Parathyroid adenoma (tissue), 2 donors: ENCODE results near the gene PEX5L.
A peak's percentile ranks its signal among the peaks of the same experiment; 100 is the strongest.

Experiments
- H2AFZ ChIP-seq: fragments of 300-600 bp; sonication (generic); one replicate; pipeline ENCODE4 v1.7.0; 2017; ENCODE audit warnings: antibody characterized with exemption, mild to moderate bottlenecking
- H3K27ac ChIP-seq: fragments of 300-600 bp; sonication (generic); one replicate; pipeline ENCODE4 v1.7.0; 2017
- H3K27me3 ChIP-seq: fragments of 300-600 bp; sonication (generic); one replicate; pipeline ENCODE4 v1.7.0; 2017; ENCODE audit warnings: low read length; ENCODE audit not compliant: control insufficient read depth, insufficient read depth
- H3K36me3 ChIP-seq: fragments of 300-600 bp; sonication (generic); one replicate; pipeline ENCODE4 v1.7.0; 2017; ENCODE audit warnings: low read length; ENCODE audit not compliant: control insufficient read depth, insufficient read depth
- H3K4me1 ChIP-seq: fragments of 300-600 bp; sonication (generic); one replicate; pipeline ENCODE4 v1.7.0; 2017; ENCODE audit warnings: control low read depth
- H3K4me2 ChIP-seq: fragments of 300-600 bp; sonication (generic); one replicate; pipeline ENCODE4 v1.7.0; 2017; ENCODE audit warnings: low read length
- H3K4me3 ChIP-seq: fragments of 300-600 bp; sonication (generic); one replicate; pipeline ENCODE4 v1.7.0; 2017; ENCODE audit warnings: low read depth, low read length
- H3K79me2 ChIP-seq: fragments of 300-600 bp; sonication (generic); one replicate; pipeline ENCODE4 v1.7.0; 2017; ENCODE audit warnings: control low read depth
- H3K9ac ChIP-seq: fragments of 300-600 bp; sonication (generic); one replicate; pipeline ENCODE4 v1.7.0; 2017; ENCODE audit warnings: mild to moderate bottlenecking
- H3K9me3 ChIP-seq: fragments of 300-600 bp; sonication (generic); one replicate; pipeline ENCODE4 v1.7.0; 2017; ENCODE audit warnings: low read length; ENCODE audit not compliant: control insufficient read depth
- TF ChIP-seq, protein P1 (sequence below): fragments of 300-600 bp; sonication (generic); IDR thresholded peaks from one replicate; pipeline ENCODE4 v1.7.0; 2017; ENCODE audit warnings: antibody characterized with exemption, mild to moderate bottlenecking
- donor health status: primary hyperparathyroidism.

PEX5L gene

DNA sequence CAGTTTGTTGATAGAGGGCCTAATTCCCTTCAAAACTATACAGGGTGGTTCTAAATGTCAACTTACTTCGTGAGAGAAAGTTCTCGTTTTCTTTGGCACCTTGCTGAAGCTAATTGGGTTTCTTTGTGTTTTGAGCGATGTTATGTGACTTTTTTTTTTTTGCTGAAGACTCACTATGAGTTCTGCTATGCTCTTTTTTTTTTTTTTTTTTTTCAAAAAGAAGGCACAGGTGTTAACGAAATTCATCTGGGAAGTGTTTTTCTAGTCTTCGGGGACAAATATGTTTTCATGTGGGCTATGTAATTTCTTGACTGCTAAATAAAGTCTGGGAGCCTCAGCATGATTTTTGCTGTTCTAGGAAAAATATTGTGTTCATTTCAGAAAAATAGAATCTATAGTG is 81.5 kb downstream of the PEX5L start:
- Histone ChIP-seq H3K27me3 (no peaks in the 10 kb centered on the region), H3K4me1 (peaks cover 35% of the 10 kb centered on the region), H3K4me3 (no peak overlapping the region), H3K79me2 (peaks cover 14% of the 10 kb centered on the region), H3K4me2 (no peak overlapping the region), H3K27ac (no peak overlapping the region), H2AFZ (no peak overlapping the region), H3K9ac (no peak overlapping the region), H3K36me3 (no peaks in the 10 kb centered on the region), H3K9me3 (no peaks in the 10 kb centered on the region)
- TF ChIP-seq, protein P1, sequence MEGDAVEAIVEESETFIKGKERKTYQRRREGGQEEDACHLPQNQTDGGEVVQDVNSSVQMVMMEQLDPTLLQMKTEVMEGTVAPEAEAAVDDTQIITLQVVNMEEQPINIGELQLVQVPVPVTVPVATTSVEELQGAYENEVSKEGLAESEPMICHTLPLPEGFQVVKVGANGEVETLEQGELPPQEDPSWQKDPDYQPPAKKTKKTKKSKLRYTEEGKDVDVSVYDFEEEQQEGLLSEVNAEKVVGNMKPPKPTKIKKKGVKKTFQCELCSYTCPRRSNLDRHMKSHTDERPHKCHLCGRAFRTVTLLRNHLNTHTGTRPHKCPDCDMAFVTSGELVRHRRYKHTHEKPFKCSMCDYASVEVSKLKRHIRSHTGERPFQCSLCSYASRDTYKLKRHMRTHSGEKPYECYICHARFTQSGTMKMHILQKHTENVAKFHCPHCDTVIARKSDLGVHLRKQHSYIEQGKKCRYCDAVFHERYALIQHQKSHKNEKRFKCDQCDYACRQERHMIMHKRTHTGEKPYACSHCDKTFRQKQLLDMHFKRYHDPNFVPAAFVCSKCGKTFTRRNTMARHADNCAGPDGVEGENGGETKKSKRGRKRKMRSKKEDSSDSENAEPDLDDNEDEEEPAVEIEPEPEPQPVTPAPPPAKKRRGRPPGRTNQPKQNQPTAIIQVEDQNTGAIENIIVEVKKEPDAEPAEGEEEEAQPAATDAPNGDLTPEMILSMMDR = no peak

DNA sequence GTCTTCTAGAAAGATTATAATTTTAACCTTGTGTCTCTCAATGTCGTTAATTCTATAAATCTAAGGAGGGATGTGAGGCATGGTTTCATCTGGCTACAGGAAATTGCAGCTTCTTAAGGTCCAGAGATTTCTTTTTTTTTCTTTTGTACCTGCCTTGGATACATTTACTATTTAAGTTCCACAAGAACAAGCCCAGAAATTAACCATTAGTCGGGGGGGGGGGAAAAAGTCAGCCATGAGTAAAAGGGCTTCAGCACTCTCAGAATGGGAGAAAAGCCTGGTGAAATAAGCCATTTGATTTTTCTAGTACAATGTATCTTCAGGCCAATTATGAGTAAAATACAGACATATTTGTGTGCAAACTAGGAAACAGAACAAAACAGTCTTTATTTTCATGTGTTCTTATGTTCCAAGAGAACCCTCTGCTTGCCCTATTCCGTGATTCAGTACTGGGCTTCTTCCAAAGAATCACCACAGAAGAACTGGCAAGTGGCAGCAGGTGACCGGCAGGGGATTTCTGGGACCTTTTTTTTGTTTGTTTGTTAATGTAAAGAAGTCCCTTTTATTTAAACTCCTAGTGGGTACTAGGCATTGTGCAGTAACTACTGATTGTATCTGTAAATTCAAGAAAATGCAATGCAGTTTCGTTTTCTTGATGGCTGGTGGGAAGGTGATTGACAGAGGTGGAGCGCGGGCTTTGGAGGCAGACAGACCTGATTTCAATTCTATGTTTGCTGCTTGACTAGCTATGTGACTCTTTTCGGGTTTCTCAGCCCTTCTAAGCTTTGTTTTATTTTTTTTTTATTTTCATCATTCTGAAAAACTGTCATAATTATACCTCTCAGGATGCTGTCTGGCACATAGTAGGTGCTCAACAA is 82.5 kb downstream of the PEX5L start:
- peaks cover 8% of the 10 kb centered on the region for H3K79me2 ChIP-seq
- no peaks in the 10 kb centered on the region for H3K27me3 ChIP-seq
- H3K4me1 ChIP-seq = peaks cover 42% of the 10 kb centered on the region
- no peak overlapping the region for H3K4me3 ChIP-seq
- no peaks in the 10 kb centered on the region for H3K9me3 ChIP-seq
- TF ChIP-seq, protein P1 = no peak
- no peak overlapping the region for H2AFZ ChIP-seq
- peak overlapping the region; percentile 52 for H3K27ac ChIP-seq
- H3K36me3 ChIP-seq = no peaks in the 10 kb centered on the region
- H3K9ac ChIP-seq = no peak overlapping the region
- H3K4me2 ChIP-seq = no peak overlapping the region

DNA sequence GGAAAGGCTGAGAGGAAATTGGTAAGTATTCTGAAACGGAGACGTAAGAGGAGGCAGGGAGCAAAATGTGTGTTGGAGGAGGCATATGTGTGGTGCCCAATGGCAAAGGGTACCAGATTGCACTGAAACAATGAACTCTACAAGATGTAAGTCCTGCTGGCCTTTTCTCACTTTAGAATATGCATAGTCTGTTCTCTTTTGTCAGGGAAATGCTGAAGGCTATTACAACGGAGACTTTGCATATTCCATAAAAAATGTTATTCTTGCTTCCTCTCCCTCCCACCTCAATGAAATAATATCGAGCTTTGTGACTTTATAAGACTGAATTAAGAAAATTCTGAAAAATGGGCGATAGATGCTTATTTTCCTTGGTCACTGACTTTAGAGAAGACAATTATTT is 85.9 kb downstream of the PEX5L start:
- Histone ChIP-seq H3K36me3 (no peaks in the 10 kb centered on the region), H3K4me3 (no peak overlapping the region), H3K27ac (peak overlapping the region; percentile 89), H3K79me2 (peaks cover 4% of the 10 kb centered on the region), H3K9ac (no peak overlapping the region), H3K9me3 (no peaks in the 10 kb centered on the region), H3K4me2 (no peak overlapping the region), H3K27me3 (no peaks in the 10 kb centered on the region), H2AFZ (no peak overlapping the region), H3K4me1 (peaks cover 40% of the 10 kb centered on the region)
- TF ChIP-seq, protein P1 = no peak

DNA sequence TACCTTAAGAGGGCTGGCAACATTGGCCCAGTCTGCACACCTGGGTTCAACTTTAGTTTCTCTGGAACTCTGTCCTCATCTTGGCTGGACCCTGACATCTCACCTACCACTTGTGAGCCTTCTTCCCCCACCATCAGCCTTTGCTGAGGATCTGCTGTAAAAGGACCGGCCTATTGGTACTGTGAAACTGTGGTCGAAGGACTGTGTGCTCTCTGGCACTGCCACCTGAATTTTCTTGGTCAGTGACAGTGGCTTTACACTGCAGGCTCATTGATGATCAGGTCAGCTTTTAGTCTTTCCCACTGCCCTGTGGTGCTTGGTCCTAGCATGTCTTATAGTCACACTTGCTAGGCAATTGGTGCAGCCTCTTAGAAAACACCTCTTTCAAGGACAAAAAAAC is 86.9 kb downstream of the PEX5L start:
- no peak overlapping the region for H3K9ac ChIP-seq

More for the DNA sequence above, 86.9 kb downstream of the PEX5L start:
- H3K36me3 ChIP-seq = no peaks in the 10 kb centered on the region
- TF ChIP-seq, protein P1 = no peak
- H3K79me2 ChIP-seq = peaks cover 11% of the 10 kb centered on the region
- no peaks in the 10 kb centered on the region for H3K27me3 ChIP-seq
- H2AFZ ChIP-seq = no peak overlapping the region
- no peaks in the 10 kb centered on the region for H3K9me3 ChIP-seq
- peaks cover 50% of the 10 kb centered on the region for H3K4me1 ChIP-seq
- H3K4me3 ChIP-seq = no peak overlapping the region
- H3K4me2 ChIP-seq = no peak overlapping the region
- H3K27ac ChIP-seq = peak overlapping the region; percentile 89
